GM18511 (cell line): Measurements from ENCODE around the gene CADM1.

Source experiments
- ATAC-seq: cut with Tn5 transposase; IDR thresholded peaks from one replicate; pipeline ENCODE4 v1.9.1; 2021; ENCODE audit warnings: mild to moderate bottlenecking, moderate library complexity; ENCODE audit not compliant: unreplicated experiment

CADM1 gene

GRCh38 chr11:115452241-115452640 is 52.0 kb downstream of the CADM1 start:
- ATAC-seq, result no peak

DNA sequence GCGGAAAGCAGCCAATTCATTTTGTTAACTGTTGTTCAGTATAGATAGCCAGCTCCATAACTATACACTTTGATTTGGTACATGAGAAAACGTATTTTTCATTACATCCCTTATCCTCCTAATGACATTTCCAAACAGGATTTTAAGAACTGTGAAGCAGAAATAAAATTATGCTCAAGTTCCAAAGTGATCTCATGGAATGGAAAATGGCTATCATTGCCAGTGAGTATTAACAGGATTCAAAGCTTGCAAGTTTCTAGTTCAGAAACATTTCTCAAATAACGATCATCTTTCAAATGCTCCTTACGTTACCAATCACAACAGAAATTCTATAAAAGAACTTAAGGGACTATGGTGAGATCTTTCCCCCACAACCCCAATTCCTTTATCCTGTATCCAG is 53.7 kb downstream of the CADM1 start:
- no peak for ATAC-seq

GRCh38 chr11:115447273-115447864 is 56.8 kb downstream of the CADM1 start:
- no peak for ATAC-seq

DNA sequence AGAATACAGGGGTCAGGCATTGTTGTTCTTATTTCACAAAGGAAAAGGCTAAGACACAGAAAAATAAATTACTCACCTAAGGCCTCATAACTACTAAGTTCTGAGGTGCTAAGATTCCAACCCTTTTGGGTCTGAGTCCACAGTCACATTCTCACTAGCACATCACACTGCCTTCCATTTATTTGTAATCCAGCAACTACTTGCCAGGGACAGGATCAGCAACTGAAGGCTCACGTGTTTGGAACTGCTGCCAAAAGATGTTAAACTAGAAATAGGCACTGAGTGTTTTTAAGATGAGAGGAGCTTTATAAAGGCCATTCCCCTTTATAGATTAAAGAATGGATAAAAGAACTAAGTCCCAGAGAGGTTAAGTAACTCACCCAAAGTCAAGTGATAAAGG is 58.0 kb downstream of the CADM1 start:
- no peak for ATAC-seq

DNA sequence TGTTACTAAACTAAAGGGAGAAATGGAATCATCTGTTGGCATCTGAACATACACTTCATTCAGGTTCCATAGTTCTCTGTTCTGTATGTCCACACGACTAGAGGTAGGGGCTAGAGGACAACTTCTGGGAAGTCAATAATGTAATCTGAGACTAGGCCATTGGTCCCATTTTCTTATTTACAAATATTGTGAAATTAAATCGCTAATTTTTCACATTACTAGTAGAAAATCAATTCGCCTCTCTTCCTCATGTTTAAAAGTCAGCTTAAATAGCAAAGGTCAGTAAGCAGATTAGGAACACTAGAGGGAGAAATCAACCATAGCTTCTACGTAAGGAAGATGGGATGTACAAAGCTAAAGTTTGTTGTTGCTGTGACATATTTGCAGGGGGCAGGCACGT is 59.7 kb downstream of the CADM1 start:
- ATAC-seq, result no peak

DNA sequence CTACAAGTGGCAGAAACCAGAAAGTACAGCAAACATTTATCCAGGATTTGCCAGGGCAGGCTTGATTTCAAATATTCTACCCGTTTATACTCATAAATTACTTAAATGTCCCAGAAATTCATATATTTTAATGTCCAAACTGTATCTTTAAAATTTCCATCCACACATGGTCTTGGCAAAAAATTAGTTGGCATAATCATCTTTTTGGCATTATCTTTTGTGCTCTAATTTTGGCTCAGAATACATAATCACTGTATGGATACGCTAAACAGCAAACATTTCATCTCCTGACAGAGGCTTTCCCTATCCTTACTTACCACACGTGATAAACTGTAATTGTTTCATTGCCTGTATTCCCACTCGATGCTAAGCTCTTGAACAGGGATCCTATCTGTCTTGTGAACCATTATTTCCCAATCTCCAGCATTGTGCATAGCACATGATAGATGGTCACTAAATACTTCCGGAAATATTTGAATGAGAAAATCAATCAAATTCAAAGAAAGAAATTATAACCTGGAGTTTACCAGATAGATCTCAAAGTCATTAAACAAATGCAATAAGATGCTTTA is 64.2 kb downstream of the CADM1 start:
- ATAC-seq, result no peak

GRCh38 chr11:115439385-115439784 is 64.8 kb downstream of the CADM1 start:
- no peak for ATAC-seq

GRCh38 chr11:115437902-115438575 is 66.2 kb downstream of the CADM1 start:
- no peak for ATAC-seq

DNA sequence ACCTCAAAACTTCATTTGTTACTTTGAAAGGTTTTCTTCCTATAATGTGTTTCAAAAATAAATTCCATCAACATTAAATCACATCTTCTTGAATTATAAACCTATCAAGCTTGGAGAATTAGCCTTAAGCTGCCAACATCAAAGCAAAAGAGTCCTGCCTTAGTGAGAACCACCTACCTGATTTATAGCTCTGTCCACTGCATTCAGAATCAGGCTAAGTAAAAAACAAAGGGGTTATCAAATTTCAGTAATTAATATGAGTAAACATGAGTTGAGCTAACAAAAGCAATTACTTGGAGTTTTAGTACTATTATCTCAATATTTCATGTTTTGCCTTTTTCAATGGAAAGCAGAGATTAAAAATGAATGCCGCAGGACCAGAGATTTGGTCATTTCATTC is 73.9 kb downstream of the CADM1 start:
- no peak for ATAC-seq

GRCh38 chr11:115428306-115428705 is 75.9 kb downstream of the CADM1 start:
- ATAC-seq, result no peak

GRCh38 chr11:115425816-115426215 is 78.4 kb downstream of the CADM1 start:
- no peak for ATAC-seq

GRCh38 chr11:115425250-115425649 is 79.0 kb downstream of the CADM1 start:
- ATAC-seq, result no peak

- ATAC-seq, result no peak
These were observed 80.3 kb downstream of the CADM1 start for GRCh38 chr11:115423728-115424459.

DNA sequence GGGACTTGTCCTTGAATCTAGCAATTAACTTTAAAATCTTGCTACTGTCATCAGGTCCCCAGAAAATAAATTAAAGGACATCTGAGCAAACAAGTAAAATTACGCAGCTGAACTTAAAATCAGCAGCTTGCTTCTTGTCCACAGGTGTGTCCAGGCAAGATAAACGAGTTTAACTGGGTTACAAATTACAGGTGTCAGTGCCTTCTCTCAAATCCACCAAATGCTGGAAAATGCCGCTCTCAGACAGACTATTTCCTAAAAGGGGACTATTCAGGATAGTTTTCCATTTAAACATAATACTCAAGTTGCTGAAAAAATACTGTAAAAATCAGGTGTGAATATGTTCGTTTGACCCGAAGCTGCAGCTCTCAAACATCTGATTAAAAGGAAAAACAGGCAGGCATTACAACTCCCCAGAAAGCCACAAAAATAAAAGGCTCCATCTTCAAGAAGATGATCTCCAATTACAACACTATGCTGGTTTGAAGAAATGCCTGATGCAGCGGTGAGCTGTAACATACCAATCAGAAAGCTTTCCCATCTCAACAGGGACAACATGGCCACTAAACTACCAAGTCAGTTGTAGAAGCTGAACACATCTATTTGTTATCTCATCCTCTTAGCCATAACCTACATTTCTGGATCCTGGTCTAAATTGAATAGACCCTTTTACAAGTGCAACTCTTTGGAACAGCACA is 82.1 kb downstream of the CADM1 start:
- no peak for ATAC-seq

GRCh38 chr11:115421352-115421991 is 82.7 kb downstream of the CADM1 start:
- ATAC-seq, result no peak

DNA sequence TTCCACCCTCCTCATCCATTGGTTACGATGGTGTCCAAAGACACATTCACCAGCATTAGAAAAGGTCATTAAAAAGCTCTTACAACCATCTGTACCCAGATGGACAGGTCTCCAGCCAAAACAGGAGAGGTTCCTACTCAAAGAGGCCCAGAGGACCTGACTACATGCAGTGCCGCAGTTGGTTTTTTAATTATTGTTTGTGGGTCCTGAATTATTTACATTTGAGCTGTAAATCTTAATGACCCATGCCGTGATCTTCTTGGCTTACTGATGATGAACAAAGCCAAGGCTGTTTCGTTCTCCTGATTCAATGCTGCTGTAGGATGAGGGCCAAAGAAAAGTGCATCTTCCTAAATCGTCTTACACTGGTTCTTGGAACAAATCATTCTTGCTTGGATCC is 83.7 kb downstream of the CADM1 start:
- no peak for ATAC-seq

DNA sequence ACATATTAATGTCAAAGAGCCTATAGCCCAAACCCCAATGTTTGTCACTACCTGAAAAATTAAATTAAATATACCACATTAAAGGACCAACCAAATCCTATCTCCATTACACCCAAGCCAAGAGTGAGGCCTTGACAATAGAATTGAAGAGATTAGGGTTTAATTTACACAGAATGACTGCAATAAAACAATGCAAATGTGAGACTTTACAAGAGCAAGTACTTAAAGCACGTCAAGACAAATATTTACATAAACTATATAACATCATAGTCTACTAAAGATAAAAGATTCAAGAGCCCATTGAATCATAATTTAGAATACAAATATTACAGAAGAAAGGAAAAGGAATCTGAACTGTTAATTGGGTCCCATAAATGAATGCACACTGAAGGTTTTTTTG is 85.6 kb downstream of the CADM1 start:
- no peak for ATAC-seq

DNA sequence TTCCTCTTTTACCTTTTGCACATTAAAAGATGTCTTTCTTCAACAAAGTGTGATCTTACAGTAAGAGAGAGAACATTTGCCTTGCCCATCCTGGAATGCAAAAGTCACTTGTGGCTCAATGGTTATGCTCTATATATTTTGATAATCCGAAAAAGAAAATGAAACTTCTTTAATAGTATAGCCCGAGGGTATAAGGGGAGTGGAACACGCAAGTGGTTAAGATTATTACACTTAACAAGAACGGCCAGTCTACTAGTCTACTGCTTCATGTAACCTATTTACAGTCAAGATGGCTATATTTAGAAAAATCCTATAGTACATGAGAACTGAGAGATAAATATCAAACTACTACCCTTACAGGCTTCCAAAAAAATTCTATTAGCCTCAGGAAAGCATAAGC is 86.1 kb downstream of the CADM1 start:
- ATAC-seq, result no peak

DNA sequence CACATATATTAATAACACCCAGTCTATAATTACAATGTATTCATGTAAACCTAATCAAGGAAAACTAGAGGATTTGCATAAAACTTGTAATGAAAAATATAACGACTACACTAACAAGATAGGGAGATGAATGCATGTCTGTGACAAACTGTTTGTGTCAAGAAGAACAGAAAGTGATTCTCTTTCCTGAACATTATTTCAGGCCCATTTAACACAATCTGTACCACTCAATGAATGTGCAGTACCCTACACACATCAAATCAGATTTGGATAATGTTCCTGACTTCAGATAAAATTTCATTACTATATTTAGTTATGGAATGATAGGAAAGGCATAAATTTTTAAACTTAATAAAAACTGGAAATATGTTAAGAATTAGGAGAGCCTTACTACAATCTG is 93.1 kb downstream of the CADM1 start:
- no peak for ATAC-seq

- ATAC-seq, result no peak
These were observed 94.5 kb downstream of the CADM1 start for GRCh38 chr11:115409691-115410220.
